HepG2 (cell line): ENCODE data around the gene PRKAG1.

ENCODE experiments used
- GTF2F1 ChIP-seq: fragments of 150-350 bp; IDR thresholded peaks from 2 replicates; pipeline ENCODE4 v1.6.1; 2014; ENCODE audit warnings: low read length
- MTA3 ChIP-seq: sonication (generic); formaldehyde crosslinking; IDR thresholded peaks from 2 replicates; pipeline ENCODE4 v1.4.0; 2020; ENCODE audit warnings: missing genetic modification reagents
- NR1H2 ChIP-seq: sonication (generic); formaldehyde crosslinking; IDR thresholded peaks from 2 replicates; pipeline ENCODE4 v1.8.1; 2022; ENCODE audit warnings: low read depth, missing genetic modification reagents, borderline replicate concordance
- POLR2A ChIP-seq, 2 experiments: IDR thresholded peaks; 2 replicates each; pipeline ENCODE4 v1.6.1; 2011; ENCODE audit warnings: low read depth in 2 of 2, low read length in 2 of 2, mild to moderate bottlenecking in 1 of 2, moderate library complexity in 1 of 2; ENCODE audit not compliant: insufficient read depth in 1 of 2
- SP1 ChIP-seq, 2 experiments: fragments of 450-650 bp in 1 of 2; sonication (generic) in 1 of 2; formaldehyde crosslinking in 1 of 2; IDR thresholded peaks; 2 replicates each; pipeline versions ENCODE4 v1.4.0 to v1.6.1; 2016 to 2020; ENCODE audit warnings: missing genetic modification reagents in 1 of 2
- ZBTB33 ChIP-seq: sonication (generic); formaldehyde crosslinking; IDR thresholded peaks from 2 replicates; pipeline ENCODE4 v1.4.0; 2020; ENCODE audit warnings: missing genetic modification reagents
- ZNF558 ChIP-seq: sonication (generic); formaldehyde crosslinking; IDR thresholded peaks from 2 replicates; pipeline ENCODE4 v1.9.0; 2022; ENCODE audit warnings: mild to moderate bottlenecking, missing genetic modification reagents, borderline replicate concordance
- TF ChIP-seq, protein P1 (sequence below): sonication (generic); formaldehyde crosslinking; IDR thresholded peaks from 2 replicates; pipeline ENCODE4 v1.4.0; 2020; ENCODE audit warnings: missing genetic modification reagents

DNA sequence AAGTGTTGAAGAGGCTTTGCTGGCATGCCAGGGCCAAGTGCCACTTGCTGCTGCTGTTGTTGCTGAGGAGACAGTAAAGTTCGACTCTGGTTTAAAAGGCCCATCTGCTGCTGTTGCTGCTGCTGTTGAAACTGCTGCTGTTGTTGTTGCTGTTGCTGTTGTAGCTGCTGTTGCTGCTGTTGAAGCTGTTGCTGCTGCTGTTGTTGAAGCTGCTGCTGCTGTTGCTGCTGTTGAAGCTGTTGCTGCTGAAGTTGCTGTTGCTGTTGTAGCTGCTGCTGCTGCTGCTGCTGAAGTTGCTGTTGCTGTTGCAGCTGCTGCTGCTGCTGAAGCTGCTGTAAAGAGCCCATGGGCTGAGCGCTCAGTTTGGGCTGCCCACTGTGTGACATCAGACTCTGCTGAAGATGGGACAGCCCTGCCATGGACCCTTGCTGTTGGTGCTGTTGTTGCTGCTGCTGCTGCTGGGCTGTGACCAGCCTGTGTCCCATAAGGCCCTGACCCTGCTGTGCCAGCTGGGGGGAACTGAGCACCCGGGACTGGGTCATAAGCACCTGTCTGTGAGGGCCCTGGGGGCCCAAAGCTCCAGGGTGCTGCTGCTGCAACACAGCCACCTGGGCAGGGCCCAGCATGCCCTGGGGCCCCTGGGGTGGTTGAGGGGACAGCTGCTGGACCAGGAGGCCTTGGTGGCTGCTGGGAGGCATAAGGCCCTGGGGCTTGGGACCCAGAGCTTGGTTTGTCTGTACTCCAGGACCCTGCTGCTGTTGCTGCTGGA is 14.3 kb upstream of the PRKAG1 start:
- no peak for TF ChIP-seq NR1H2
- TF ChIP-seq ZBTB33 (CRISPR knock-in tag): no peak
- TF ChIP-seq MTA3: no peak
- TF ChIP-seq ZNF558 (CRISPR knock-in tag): no peak
- TF ChIP-seq, protein P1, sequence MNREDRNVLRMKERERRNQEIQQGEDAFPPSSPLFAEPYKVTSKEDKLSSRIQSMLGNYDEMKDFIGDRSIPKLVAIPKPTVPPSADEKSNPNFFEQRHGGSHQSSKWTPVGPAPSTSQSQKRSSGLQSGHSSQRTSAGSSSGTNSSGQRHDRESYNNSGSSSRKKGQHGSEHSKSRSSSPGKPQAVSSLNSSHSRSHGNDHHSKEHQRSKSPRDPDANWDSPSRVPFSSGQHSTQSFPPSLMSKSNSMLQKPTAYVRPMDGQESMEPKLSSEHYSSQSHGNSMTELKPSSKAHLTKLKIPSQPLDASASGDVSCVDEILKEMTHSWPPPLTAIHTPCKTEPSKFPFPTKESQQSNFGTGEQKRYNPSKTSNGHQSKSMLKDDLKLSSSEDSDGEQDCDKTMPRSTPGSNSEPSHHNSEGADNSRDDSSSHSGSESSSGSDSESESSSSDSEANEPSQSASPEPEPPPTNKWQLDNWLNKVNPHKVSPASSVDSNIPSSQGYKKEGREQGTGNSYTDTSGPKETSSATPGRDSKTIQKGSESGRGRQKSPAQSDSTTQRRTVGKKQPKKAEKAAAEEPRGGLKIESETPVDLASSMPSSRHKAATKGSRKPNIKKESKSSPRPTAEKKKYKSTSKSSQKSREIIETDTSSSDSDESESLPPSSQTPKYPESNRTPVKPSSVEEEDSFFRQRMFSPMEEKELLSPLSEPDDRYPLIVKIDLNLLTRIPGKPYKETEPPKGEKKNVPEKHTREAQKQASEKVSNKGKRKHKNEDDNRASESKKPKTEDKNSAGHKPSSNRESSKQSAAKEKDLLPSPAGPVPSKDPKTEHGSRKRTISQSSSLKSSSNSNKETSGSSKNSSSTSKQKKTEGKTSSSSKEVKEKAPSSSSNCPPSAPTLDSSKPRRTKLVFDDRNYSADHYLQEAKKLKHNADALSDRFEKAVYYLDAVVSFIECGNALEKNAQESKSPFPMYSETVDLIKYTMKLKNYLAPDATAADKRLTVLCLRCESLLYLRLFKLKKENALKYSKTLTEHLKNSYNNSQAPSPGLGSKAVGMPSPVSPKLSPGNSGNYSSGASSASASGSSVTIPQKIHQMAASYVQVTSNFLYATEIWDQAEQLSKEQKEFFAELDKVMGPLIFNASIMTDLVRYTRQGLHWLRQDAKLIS (CRISPR knock-in tag): no peak
- no peak for TF ChIP-seq GTF2F1
- TF ChIP-seq SP1 (IDR thresholded peaks at IDR 0.05): no peak
- no peak for TF ChIP-seq SP1 (CRISPR knock-in tag; IDR thresholded peaks at IDR 0.05)
- TF ChIP-seq POLR2A (IDR thresholded peaks at IDR 0.05; ENCODE audit: insufficient read depth in 1 of 2, low read depth in 2 of 2, low read length in 2 of 2): no peak
